AG10803 (cell line): ENCODE data around the gene PHAF1.

Experiments used
- DNase-seq: peaks from one replicate; pipeline ENCODE4 v3.0.0; 2010; ENCODE audit warnings: low read depth
- H3K4me3 ChIP-seq: 2 replicates; pipeline ENCODE4 v1.5.1; 2011; ENCODE audit warnings: mild to moderate bottlenecking, low read length, control low read depth
- CTCF ChIP-seq: conservative IDR thresholded peaks from 2 replicates; pipeline ENCODE4 v1.5.1; 2011; ENCODE audit warnings: mild to moderate bottlenecking, low read length, control low read depth, inconsistent platforms

The PHAF1 gene

GRCh38 chr16:67182288-67182687, 72.5 kb downstream of the PHAF1 start:
- no peak overlapping the region for H3K4me3 ChIP-seq
- DNase-seq = no peak
- no peak for TF ChIP-seq CTCF

GRCh38 chr16:67183284-67183626, 73.5 kb downstream of the PHAF1 start:
- DNase-seq = no peak
- TF ChIP-seq CTCF = no peak
- H3K4me3 ChIP-seq = peak overlapping the region; percentile 72

GRCh38 chr16:67183627-67184452, 74.1 kb downstream of the PHAF1 start, which contains the start of gene MATCAP1:
TSS of gene MATCAP1 (minus strand) at chr16:67183963. CDS start at chr16:67180610, 3,353 bp downstream.
- TF ChIP-seq CTCF = no peak
- DNase-seq = peak; percentile 96
- H3K4me3 ChIP-seq = peak within 1 kb of the TSS; percentile 72

- no peak for DNase-seq
- TF ChIP-seq CTCF = no peak
- H3K4me3 ChIP-seq = peak overlapping the region; percentile 72
Observed at GRCh38 chr16:67184453-67184994, 74.8 kb downstream of the PHAF1 start.

- peak overlapping the region; percentile 14 for H3K4me3 ChIP-seq
- peak; percentile 87 for DNase-seq
Observed at GRCh38 chr16:67184995-67185650, 75.4 kb downstream of the PHAF1 start.

GRCh38 chr16:67185651-67186134, 76.0 kb downstream of the PHAF1 start:
- no peak for DNase-seq
- H3K4me3 ChIP-seq = peak overlapping the region; percentile 14
- no peak for TF ChIP-seq CTCF

More at GRCh38 chr16:67184995-67185650, 75.4 kb downstream of the PHAF1 start:
- peak; percentile 84 for TF ChIP-seq CTCF
